Loucy (cell line): Measurements from ENCODE around the gene TPP2.

Experiments used
- H2AFZ ChIP-seq: fragments of 200-600 bp; sonication (generic); 2 replicates; pipeline ENCODE4 v1.6.0; 2016; ENCODE audit warnings: antibody characterized with exemption, mild to moderate bottlenecking, low read length, moderate library complexity
- H3F3A ChIP-seq: fragments of 200-600 bp; 2 replicates; pipeline ENCODE4 v1.6.0; 2016; ENCODE audit warnings: antibody characterized with exemption, low read depth, mild to moderate bottlenecking
- H3K27me3 ChIP-seq: fragments of 200-600 bp; sonication (generic); 2 replicates; pipeline ENCODE4 v1.6.1; 2014; ENCODE audit warnings: low read length, mild to moderate bottlenecking; ENCODE audit not compliant: insufficient read depth, poor library complexity, severe bottlenecking
- H3K36me3 ChIP-seq: fragments of 200-600 bp; sonication (generic); 2 replicates; pipeline ENCODE4 v1.6.1; 2016; ENCODE audit warnings: low read length; ENCODE audit not compliant: insufficient read depth
- H3K4me1 ChIP-seq: fragments of 200-600 bp; sonication (generic); 2 replicates; pipeline ENCODE4 v1.5.1; 2014; ENCODE audit warnings: low read length, mild to moderate bottlenecking; ENCODE audit not compliant: insufficient read depth, poor library complexity, severe bottlenecking
- H3K4me2 ChIP-seq: fragments of 200-600 bp; sonication (generic); 2 replicates; pipeline ENCODE4 v1.6.0; 2014; ENCODE audit warnings: antibody characterized with exemption, low read length, low read depth, mild to moderate bottlenecking; ENCODE audit not compliant: poor library complexity, severe bottlenecking
- H3K4me3 ChIP-seq: fragments of 200-600 bp; sonication (generic); 2 replicates; pipeline ENCODE4 v1.5.1; 2014; ENCODE audit warnings: low read length, mild to moderate bottlenecking, mixed read lengths; ENCODE audit not compliant: poor library complexity, severe bottlenecking
- H3K79me2 ChIP-seq: fragments of 200-600 bp; sonication (generic); 2 replicates; pipeline ENCODE4 v1.6.1; 2014; ENCODE audit warnings: low read length; ENCODE audit not compliant: insufficient read depth
- H3K9ac ChIP-seq: fragments of 200-600 bp; sonication (generic); 2 replicates; pipeline ENCODE4 v1.6.0; 2014; ENCODE audit warnings: mild to moderate bottlenecking, low read depth, low read length, moderate library complexity; ENCODE audit not compliant: poor library complexity, severe bottlenecking
- H3K9me2 ChIP-seq: fragments of 200-600 bp; sonication (generic); replicated peaks from 2 replicates; pipeline ENCODE4 v1.6.1; 2016; ENCODE audit warnings: low read depth, low read length, mixed read lengths
- H3K9me3 ChIP-seq: fragments of 200-600 bp; sonication (generic); 2 replicates; pipeline ENCODE4 v1.6.1; 2014; ENCODE audit warnings: mild to moderate bottlenecking, antibody characterized with exemption, low read length, low read depth; ENCODE audit not compliant: insufficient read depth
- H4K20me1 ChIP-seq: fragments of 200-600 bp; sonication (generic); 2 replicates; pipeline ENCODE4 v1.6.0; 2014; ENCODE audit warnings: antibody characterized with exemption, low read length, mild to moderate bottlenecking; ENCODE audit not compliant: insufficient read depth, poor library complexity, severe bottlenecking
- CTCF ChIP-seq: fragments of 200-600 bp; sonication (generic); conservative IDR thresholded peaks from 2 replicates; pipeline ENCODE4 v1.5.1; 2014; ENCODE audit warnings: mild to moderate bottlenecking, antibody characterized with exemption, low read length
- EZH2phosphoT487 ChIP-seq: fragments of 200-600 bp; IDR thresholded peaks from 2 replicates; pipeline ENCODE4 v1.6.1; 2018; ENCODE audit warnings: antibody characterized with exemption, mild to moderate bottlenecking, moderate library complexity, borderline replicate concordance

The TPP2 gene

GRCh38 chr13:102650444-102650843 lies 53.7 kb downstream of the TPP2 start:
- no peak overlapping the region for H2AFZ ChIP-seq
- peaks cover 77% of the 10 kb centered on the region for H3K36me3 ChIP-seq
- no peaks in the 10 kb centered on the region for H3K27me3 ChIP-seq
- H3K4me3 ChIP-seq: no peak overlapping the region
- TF ChIP-seq EZH2phosphoT487 (no peak), CTCF (no peak)
- H3K9me3 ChIP-seq: no peaks in the 10 kb centered on the region
- H4K20me1 ChIP-seq: no peaks in the 10 kb centered on the region
- H3K4me1 ChIP-seq: no peaks in the 10 kb centered on the region
- H3K9ac ChIP-seq: no peak overlapping the region
- no peak overlapping the region for H3K4me2 ChIP-seq
- H3K9me2 ChIP-seq: no peaks in the 10 kb centered on the region
- no peaks in the 10 kb centered on the region for H3F3A ChIP-seq
- H3K79me2 ChIP-seq: no peaks in the 10 kb centered on the region

- no peaks in the 10 kb centered on the region for H4K20me1 ChIP-seq
- H3K36me3 ChIP-seq: peaks cover 67% of the 10 kb centered on the region
- no peak for TF ChIP-seq EZH2phosphoT487
- no peak for TF ChIP-seq CTCF
- no peak overlapping the region for H3K4me3 ChIP-seq
- H3K79me2 ChIP-seq: no peaks in the 10 kb centered on the region
- H3K4me1 ChIP-seq: no peaks in the 10 kb centered on the region
- no peak overlapping the region for H3K4me2 ChIP-seq
- H3K27me3 ChIP-seq: no peaks in the 10 kb centered on the region
- no peaks in the 10 kb centered on the region for H3K9me2 ChIP-seq
- H2AFZ ChIP-seq: no peak overlapping the region
- H3K9me3 ChIP-seq: no peaks in the 10 kb centered on the region
- H3F3A ChIP-seq: no peaks in the 10 kb centered on the region
- no peak overlapping the region for H3K9ac ChIP-seq
These were observed 54.6 kb downstream of the TPP2 start for GRCh38 chr13:102651392-102651791.

- no peak overlapping the region for H3K9ac ChIP-seq
- H3F3A ChIP-seq: no peaks in the 10 kb centered on the region
- H3K79me2 ChIP-seq: no peaks in the 10 kb centered on the region
- TF ChIP-seq EZH2phosphoT487: no peak
- no peak for TF ChIP-seq CTCF
- no peaks in the 10 kb centered on the region for H3K9me3 ChIP-seq
- peaks cover 62% of the 10 kb centered on the region for H3K36me3 ChIP-seq
- no peaks in the 10 kb centered on the region for H3K27me3 ChIP-seq
- H3K9me2 ChIP-seq: no peaks in the 10 kb centered on the region
- no peaks in the 10 kb centered on the region for H3K4me1 ChIP-seq
- no peak overlapping the region for H3K4me3 ChIP-seq
- H2AFZ ChIP-seq: no peak overlapping the region
- H3K4me2 ChIP-seq: no peak overlapping the region
- no peaks in the 10 kb centered on the region for H4K20me1 ChIP-seq
These were observed 55.1 kb downstream of the TPP2 start for GRCh38 chr13:102651892-102652291.
